HG03432 (cell line): ENCODE results near the gene DCX.
"Not testable (repeated sequence)": the region's sequence is repeated elsewhere in the genome, so short reads cannot be mapped to it uniquely, and the experiment has no call there.

Source experiments
- ATAC-seq: cut with Tn5 transposase; IDR thresholded peaks from one replicate; pipeline ENCODE4 v1.9.1; 2021; ENCODE audit warnings: mild to moderate bottlenecking, moderate library complexity; ENCODE audit not compliant: unreplicated experiment

The DCX gene

GRCh38 chrX:111375747-111376146 is 36.2 kb downstream of the DCX start:
- no peak for ATAC-seq

DNA sequence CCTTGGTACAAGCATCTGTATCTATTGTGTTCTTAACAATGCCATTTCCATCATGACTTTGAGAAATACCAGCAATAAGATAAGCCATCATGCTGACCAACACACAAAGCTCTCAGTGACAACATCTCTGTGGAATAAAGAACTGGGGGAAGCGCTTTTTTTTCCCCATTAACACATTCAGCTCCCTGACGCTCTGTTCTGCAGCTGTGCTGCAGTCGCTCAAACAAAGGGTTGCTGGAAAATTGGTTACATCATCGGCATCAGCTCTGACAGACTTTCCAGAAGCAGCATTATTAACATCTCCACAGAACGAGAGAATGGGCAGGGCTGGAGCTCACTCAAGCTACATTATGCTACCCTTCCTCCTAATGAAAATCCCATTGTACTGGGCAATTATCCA is 39.9 kb downstream of the DCX start:
- ATAC-seq = no peak

DNA sequence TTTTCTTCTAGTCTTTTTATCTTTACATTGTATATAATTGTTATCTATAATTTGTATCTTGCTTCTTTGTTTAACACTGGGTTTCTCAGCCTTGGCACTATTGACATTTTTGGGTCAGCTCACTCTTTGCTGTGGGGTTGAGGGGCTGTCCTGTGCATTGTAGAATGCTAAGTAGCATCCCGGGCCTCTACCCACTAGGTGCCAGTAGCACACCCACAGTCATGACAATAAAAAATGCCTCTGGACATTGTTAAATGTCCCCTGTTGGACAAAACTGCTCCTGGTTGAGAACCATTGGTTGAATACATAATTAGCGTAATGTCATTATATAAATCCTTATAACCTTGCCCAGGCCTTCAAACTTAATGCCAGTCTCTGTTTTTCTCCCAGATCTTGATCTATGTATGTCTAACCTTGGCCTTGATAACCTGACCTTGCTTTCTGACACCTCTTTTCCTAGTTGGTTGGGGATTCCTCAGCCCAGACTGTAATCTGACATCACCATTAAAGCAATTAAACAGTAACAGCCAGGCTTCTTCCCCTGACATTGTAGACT is 46.1 kb downstream of the DCX start:
- ATAC-seq = no peak

- ATAC-seq = no peak
Observed at GRCh38 chrX:111363741-111364140, 48.3 kb downstream of the DCX start.

DNA sequence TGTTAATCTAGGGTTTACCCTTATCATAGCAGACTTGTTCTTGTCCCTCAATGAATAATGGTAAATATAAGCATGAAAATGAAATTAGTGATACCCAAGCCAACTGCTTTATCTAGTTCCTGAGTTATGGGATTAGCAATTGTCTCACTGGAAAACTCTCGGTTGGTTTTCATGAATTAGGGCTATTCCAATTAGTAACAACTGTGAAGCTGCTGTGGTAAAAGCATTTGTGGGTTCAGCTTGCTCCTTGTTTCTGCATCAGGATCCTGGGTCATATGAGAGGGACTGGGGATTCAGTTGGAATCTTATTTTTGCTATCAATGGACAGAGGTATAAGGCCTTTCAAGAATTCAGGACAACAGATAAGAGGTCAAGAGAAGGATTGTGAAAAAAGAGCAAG is 50.2 kb downstream of the DCX start:
- no peak for ATAC-seq

DNA sequence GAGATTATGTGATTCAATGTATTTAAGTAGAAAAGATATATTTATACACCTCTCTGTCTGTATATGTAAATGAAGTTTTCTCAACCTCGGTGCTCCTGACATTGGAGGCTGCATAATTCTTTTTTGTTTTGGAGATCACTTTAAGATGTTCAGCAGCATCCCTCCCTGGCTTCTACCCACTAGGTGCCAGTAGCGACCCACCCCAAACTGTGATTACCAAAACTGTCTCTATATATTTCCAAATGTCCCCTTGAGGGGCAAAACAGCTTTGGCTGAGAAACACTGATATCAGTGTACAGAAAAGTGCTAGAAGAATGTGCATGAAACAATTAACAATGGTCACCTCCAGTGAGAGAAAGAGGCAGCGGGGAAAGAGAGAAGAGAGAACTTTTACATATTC is 51.2 kb downstream of the DCX start:
- no peak for ATAC-seq

DNA sequence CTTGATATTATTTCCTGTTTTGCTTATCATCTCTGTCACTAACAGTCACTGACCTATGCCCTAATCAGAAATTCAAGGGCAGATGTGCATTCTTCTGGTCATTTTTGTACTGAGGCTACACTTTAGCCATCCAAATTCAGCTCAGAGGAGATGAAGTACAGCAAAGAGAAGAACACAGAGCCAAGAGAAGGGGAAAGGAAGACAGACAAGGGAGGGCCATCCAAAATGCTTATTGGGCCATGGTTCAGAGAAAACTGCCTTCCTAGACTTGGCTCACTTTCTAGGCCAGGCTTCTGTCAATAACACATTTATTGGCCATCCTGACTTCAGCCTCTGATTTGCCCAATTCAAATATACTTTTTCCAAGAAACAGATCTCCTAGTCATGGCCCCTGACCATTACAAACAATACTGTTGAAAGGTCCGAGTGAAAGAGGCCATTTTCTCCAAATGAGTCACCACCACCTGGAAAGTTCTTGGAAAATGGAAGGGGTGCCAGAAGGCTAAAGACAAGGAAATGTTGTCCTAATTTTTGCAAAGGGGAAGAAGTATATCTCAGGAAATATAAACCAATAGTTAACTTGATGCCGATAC is 56.4 kb downstream of the DCX start:
- ATAC-seq = no peak

- no peak for ATAC-seq
Observed at GRCh38 chrX:111354496-111354895, 57.5 kb downstream of the DCX start.

DNA sequence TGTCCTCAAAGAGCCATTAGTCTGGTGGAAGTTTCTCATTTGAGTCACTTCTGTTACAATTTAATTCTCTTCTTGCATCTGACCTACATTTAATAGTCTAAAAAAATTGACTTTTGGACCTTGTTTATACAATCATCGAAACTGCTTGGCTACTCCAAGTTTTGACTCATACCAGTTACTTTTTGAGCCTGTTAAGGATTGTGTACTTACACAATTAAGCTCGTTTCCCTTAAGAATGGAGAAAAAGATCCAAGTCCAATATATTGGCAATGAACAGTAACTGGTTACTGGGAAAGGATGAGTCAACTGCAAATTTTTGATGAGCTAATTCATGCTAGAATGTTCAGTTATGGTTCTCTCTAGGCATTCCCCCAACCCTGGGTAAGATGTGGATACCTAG is 58.2 kb downstream of the DCX start:
- no peak for ATAC-seq

GRCh38 chrX:111352424-111352823 is 59.6 kb downstream of the DCX start:
- no peak for ATAC-seq

- no peak for ATAC-seq
Observed at GRCh38 chrX:111349934-111350333, 62.1 kb downstream of the DCX start.

DNA sequence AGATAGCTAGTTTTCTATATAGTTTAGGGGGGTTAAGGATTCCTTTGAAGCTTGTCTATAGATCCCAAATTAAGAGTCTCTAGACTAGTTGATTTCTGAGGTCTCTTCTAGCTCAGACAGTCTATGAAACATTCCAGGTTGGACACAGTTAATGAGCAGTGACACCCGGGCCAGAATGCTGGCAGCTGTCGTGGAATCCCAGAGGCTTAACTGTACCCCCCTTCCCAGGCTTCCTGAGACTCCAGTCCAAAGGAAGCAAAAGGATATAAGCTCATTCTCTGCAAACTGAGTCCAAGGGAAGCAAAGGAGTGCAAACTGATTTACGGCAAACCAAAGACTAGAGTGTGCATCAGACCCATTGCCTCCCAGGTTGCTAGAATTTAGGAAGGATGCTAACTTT is 62.9 kb downstream of the DCX start:
- no peak for ATAC-seq

DNA sequence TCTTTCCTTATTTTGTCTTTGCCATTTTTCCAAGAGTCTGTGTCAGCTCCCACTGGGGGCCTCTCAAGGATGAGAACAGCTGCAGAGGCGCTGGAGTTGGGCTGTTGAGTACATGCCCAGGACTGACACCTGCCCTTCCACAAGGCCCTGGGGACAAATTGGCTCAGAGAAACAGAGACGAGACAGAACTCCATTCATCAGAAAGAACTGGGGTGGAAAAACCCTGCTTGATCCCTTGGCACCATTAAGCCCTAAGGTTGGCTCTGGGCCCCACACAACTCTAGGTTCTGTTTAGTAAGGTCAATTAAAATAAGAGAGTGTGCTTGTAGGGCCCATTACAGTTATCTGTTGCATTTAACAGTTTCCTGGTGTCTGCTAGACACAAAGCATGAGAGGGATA is 63.6 kb downstream of the DCX start:
- no peak for ATAC-seq

DNA sequence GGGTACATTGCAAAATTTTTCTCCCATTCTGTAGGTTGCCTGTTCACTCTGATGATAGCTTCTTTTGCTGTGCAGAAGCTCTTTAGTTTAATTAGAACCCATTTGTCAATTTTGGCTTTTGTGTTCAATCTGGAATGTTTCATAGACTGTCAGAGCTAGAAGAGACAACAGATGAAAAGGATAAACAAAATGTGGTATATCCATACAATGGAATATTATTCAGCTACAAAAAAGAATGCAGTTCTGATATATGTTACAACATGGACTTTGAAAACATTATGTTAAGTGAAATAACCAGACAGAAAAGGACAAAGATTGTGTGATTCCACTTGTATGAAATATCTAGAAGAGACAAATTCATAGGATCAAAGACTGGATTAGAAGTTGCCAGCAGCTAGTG is 65.8 kb downstream of the DCX start:
- not testable (repeated sequence) for ATAC-seq

DNA sequence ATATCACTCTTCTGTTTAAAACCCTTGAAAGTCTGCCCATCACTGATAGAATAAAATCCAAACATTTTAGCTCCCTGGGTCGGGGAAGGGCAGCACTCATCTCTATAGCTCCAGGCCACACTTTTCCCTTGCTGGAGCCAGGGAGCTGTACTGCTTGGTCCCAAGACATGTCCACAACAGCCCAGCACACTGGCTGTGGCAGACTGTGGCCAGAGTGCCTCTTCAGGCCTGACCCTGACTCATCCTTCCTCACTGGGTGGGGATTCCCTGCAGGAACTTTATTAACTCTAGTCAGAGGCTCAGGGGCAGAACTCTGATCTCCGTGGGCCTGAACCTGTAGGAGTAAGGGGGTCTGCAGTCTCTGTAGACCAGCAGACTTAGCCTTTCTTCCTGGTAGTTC is 71.9 kb downstream of the DCX start:
- ATAC-seq = no peak

GRCh38 chrX:111339212-111339611 is 72.8 kb downstream of the DCX start:
- ATAC-seq = no peak

GRCh38 chrX:111338095-111338698 is 73.8 kb downstream of the DCX start:
- no peak for ATAC-seq

DNA sequence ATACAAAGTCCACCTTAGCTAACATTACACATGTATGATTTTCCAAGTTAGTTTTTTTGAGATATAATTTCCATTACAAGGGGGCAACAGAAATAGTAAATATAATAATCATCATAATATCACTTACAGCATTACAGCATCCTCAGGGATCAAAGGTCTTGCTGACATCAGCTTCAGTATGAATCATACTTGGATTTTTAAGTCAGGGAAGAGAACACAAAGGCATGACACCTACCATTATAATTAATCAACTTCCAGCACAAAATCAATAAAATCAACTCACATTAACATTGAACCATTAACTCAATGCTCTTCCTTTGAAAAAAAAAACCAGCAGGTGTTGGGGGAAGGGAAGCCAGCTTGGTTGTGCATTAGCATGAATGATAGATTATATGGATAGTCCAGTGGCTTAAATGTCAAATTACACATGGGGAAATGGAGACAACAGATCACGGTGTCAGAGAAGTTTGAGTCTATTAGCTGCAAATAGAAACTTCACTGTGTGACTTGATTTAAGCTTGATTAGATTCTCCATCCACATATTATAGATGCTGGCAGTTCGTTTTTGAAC is 74.8 kb downstream of the DCX start:
- no peak for ATAC-seq

- no peak for ATAC-seq
Observed at GRCh38 chrX:111336141-111336540, 75.9 kb downstream of the DCX start.

- no peak for ATAC-seq
Observed at GRCh38 chrX:111329370-111329769, 82.6 kb downstream of the DCX start.

DNA sequence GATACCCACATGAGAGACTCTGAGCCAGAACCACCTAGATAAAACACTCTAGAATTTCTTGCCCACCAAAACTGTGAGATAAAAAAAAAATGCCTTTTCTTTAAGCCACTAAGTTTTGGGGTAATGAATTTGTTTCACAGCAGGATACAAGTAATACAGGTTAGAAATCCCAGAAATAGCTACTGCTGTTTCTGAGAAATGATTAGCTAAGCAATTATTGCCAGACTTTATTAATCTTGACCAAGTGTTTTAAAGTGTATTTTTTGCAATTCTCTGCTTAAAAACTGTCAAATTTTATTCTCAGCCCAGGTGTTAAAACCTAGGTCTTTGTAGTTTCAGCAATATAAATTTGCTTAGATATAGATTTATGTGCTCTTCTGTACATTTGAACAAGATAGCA is 83.1 kb downstream of the DCX start:
- no peak for ATAC-seq

DNA sequence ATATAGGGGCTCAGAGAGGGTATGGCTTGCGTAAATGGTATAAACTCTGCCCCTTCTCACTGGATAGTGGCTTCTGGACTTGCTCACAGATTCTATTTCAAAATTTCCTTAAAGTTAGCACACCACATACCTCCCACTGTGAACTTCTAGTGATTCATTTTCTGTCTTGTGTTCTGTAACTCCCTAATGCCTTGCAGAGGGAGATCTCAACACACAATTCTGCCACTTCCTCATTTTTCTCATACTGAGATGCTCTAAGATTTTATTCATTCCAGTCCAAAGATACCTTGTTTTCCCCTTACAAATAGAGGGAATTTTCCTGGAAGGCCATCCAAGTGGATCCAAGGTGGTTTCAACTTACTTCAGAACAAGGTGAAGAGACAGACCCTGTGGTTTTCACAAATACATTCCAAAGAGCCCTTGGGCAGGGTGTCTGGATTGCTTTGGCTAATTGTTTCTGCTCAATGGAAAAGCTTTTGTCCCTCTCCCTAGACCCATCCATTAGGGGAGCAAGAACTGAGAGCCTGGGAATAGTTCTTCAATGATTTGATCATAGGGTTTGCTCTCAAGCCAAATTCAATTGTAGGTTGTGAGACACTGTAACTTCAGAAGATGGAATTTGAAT is 89.6 kb downstream of the DCX start:
- no peak for ATAC-seq
